ENCODE data around the gene FAM168B. TPM values are rescaled to one million over a fixed set of nuclear protein-coding genes. Genes with fewer than 3 reads are reported as not detected.
A peak's percentile ranks its signal among the peaks of the same experiment; 100 is the strongest.

Gene FAM168B
- total RNA-seq, 1 experiment from 2014 or later = 119 TPM

DNA sequence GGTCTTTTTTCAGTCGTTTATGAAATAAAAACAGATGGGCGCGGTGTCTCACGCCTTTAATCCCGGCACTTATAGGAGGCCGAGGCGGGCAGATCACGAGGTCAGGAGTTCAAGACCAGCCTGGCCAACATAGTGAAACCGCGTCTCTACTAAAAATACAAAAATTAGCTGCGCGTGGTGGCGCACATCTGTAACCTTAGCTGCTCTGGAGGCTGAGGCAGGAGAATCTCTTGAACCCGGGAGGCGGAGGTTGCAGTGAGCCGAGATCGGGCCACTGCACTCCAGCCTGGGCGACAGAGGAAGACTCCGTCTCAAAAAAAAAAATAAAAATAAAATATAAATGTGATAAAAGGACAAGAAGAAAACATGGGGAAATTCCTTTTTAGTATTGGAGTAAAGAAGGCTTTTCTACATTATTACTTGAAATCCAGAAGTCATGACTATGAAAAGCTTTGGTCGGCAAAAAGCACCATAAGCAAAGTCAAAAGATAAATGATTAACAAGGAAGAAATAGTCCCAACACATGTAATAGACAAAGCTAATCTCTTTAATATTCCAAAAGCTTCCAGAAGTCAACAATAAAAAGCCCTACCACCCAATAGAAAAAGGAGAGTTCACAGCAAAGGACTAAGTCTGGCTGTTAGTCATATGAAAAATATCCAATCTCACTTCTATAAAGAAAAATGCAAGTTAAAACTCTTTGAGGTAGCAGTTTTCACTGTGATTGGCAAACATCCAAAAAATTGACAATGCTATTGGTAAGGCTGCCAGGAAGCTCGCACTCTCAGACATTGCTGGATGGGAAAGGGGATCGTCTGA is 1.4 kb upstream of the FAM168B start:
- Mint-ChIP-seq H3K27me3 (ENCODE audit: insufficient read depth, unreplicated experiment) (no peaks in the 10 kb centered on the region), H3K36me3 (ENCODE audit: insufficient read depth, unreplicated experiment) (peaks cover 45% of the 10 kb centered on the region), H3K4me1 (ENCODE audit: low read depth, unreplicated experiment) (peaks cover 9% of the 10 kb centered on the region), H3K9me3 (ENCODE audit: unreplicated experiment) (no peaks in the 10 kb centered on the region), H3K4me3 (ENCODE audit: unreplicated experiment) (peak overlapping the region; percentile 90), H3K27ac (ENCODE audit: unreplicated experiment) (peak overlapping the region; percentile 98)
- TF ChIP-seq CTCF (IDR thresholded peaks at IDR 0.05; ENCODE audit: insufficient read depth in 1 of 2, low read depth in 1 of 2, low read length in 1 of 2, severe bottlenecking in 1 of 2, unreplicated experiment in 1 of 2) = no peak
- Histone ChIP-seq H3K4me1 (peaks cover 16% of the 10 kb centered on the region), H3K4me3 (ENCODE audit: low read depth, low read length) (no peak overlapping the region), H3K36me3 (ENCODE audit: control insufficient read depth, insufficient read depth, low read length) (no peaks in the 10 kb centered on the region), H3K9me3 (no peaks in the 10 kb centered on the region), H3K27me3 (replicated peaks; ENCODE audit: control insufficient read depth, insufficient read depth, low read length) (no peaks in the 10 kb centered on the region)
- no TSS peak for BruUV-seq (replicated peaks)
- ChIA-PET POLR2A (no interaction called here), CTCF (interaction anchor here (3.5 kb wide), 1 partner anchor 9 kb away, joined by 14 read pairs; the partner anchor contains the start of gene PLEKHB2)
- intact Hi-C loops (cut with micrococcal nuclease; ENCODE audit: unreplicated experiment) = loop anchor here (5.0 kb wide), 1 partner anchor 398 kb away; the partner anchor contains the start of gene MZT2A
- DNase-seq = no peak

GRCh38 chr2:131093696-131094462 is 619 bp upstream of the FAM168B start:
- H3K9me3 ChIP-seq = no peaks in the 10 kb centered on the region

More at GRCh38 chr2:131093696-131094462, 619 bp upstream of the FAM168B start:
- intact Hi-C loops (cut with micrococcal nuclease; ENCODE audit: unreplicated experiment) = loop anchor here (1.0 to 5.0 kb wide), 2 partner anchors 10 to 398 kb away; partner anchors contain the start of gene MZT2A
- POLR2A ChIA-PET = interaction anchor here (0.6 to 1.9 kb wide), 5 partner anchors 9 to 311 kb away, joined by 3 to 18 read pairs (median 3); partner anchors contain the start of gene PLEKHB2
- H3K27ac Mint-ChIP-seq (ENCODE audit: unreplicated experiment) = peak overlapping the region; percentile 98
- no peak for TF ChIP-seq CTCF (IDR thresholded peaks at IDR 0.05; ENCODE audit: insufficient read depth in 1 of 2, low read depth in 1 of 2, low read length in 1 of 2, severe bottlenecking in 1 of 2, unreplicated experiment in 1 of 2)
- peaks cover 9% of the 10 kb centered on the region for H3K4me1 Mint-ChIP-seq (ENCODE audit: low read depth, unreplicated experiment)
- no peaks in the 10 kb centered on the region for H3K27me3 Mint-ChIP-seq (ENCODE audit: insufficient read depth, unreplicated experiment)
- BruUV-seq (replicated peaks) = TSS peak; percentile 89
- H3K4me3 ChIP-seq (ENCODE audit: low read depth, low read length) = peak overlapping the region; percentile 51
- H3K27me3 ChIP-seq (replicated peaks; ENCODE audit: control insufficient read depth, insufficient read depth, low read length) = no peaks in the 10 kb centered on the region
- no peaks in the 10 kb centered on the region for H3K36me3 ChIP-seq (ENCODE audit: control insufficient read depth, insufficient read depth, low read length)
- CTCF ChIA-PET = interaction anchor here (0.6 to 3.5 kb wide), 3 partner anchors 10 to 27 kb away, joined by 3 to 14 read pairs (median 3); partner anchors contain the start of gene PLEKHB2
- peaks cover 16% of the 10 kb centered on the region for H3K4me1 ChIP-seq
- H3K9me3 Mint-ChIP-seq (ENCODE audit: unreplicated experiment) = no peaks in the 10 kb centered on the region
- peaks cover 53% of the 10 kb centered on the region for H3K36me3 Mint-ChIP-seq (ENCODE audit: insufficient read depth, unreplicated experiment)
- peak in 1 of 2 experiments; percentile 74 for DNase-seq
- H3K4me3 Mint-ChIP-seq (ENCODE audit: unreplicated experiment) = peak overlapping the region; percentile 90

Data from Caco-2 (cell line).